MCF 10A (cell line): ENCODE data around the gene KRT80. TPM values are rescaled to one million over a fixed set of nuclear protein-coding genes. Genes with fewer than 3 reads are reported as not detected.

Source experiments
- BruUV-seq: library from RNA; stranded (reverse); fragments of 400-500 nt; replicated peaks from 2 replicates; lab custom pipeline; 2021; lab: Mats Ljungman, UMichigan
- CTCF ChIA-PET: fragments of 300-600 bp; sonication (Branson Sonifier 250); formaldehyde crosslinking; extraction: SDS; loops from one replicate; lab custom pipeline; 2021; ENCODE audit warnings: antibody characterized with exemption, inconsistent platforms; lab: Yijun Ruan, JAX
- POLR2A ChIA-PET: fragments of 300-600, 350-650 bp; sonication (Branson Sonifier 250); formaldehyde crosslinking; extraction: SDS; loops from one replicate; lab custom pipeline; 2020; ENCODE audit warnings: antibody characterized with exemption, inconsistent platforms; lab: Yijun Ruan, JAX
- DNase-seq: peaks from one replicate; pipeline ENCODE4 v3.0.0-alpha.2; 2018; ENCODE audit not compliant: unreplicated experiment
- H3K27ac Mint-ChIP-seq: one replicate; pipeline ENCODE4 v1.8.0; 2022; ENCODE audit warnings: mild to moderate bottlenecking, low read depth, mixed read lengths; ENCODE audit not compliant: unreplicated experiment
- H3K27me3 Mint-ChIP-seq: one replicate; pipeline ENCODE4 v1.8.0; 2022; ENCODE audit warnings: mixed read lengths; ENCODE audit not compliant: insufficient read depth, unreplicated experiment
- H3K36me3 Mint-ChIP-seq: one replicate; pipeline ENCODE4 v1.8.0; 2022; ENCODE audit warnings: mild to moderate bottlenecking, moderate library complexity, mixed read lengths; ENCODE audit not compliant: insufficient read depth, unreplicated experiment
- H3K4me1 Mint-ChIP-seq: one replicate; pipeline ENCODE4 v1.8.0; 2022; ENCODE audit warnings: mixed read lengths; ENCODE audit not compliant: insufficient read depth, unreplicated experiment
- H3K4me3 Mint-ChIP-seq: one replicate; pipeline ENCODE4 v1.8.0; 2022; ENCODE audit warnings: mild to moderate bottlenecking, moderate library complexity, mixed read lengths; ENCODE audit not compliant: unreplicated experiment
- H3K9me3 Mint-ChIP-seq: one replicate; pipeline ENCODE4 v1.8.0; 2022; ENCODE audit warnings: mixed read lengths; ENCODE audit not compliant: unreplicated experiment
- CTCF ChIP-seq: fragments of 200-600 bp; IDR thresholded peaks from one replicate; pipeline ENCODE4 v1.8.0; 2022; ENCODE audit warnings: antibody characterized with exemption, mild to moderate bottlenecking; ENCODE audit not compliant: unreplicated experiment
- intact Hi-C: fragments of 100-400 bp; cut with micrococcal nuclease; formaldehyde crosslinking; loops from 2 replicates; pipeline ENCODE4 v1.14.1; 2022
- total RNA-seq: library from RNA; stranded (reverse); gene quantifications from 2 replicates; pipeline ENCODE4 v1.2.3, GENCODE V29; 2022

KRT80 gene
- total RNA-seq, 1 experiment from 2014 or later: 27.4 TPM

GRCh38 chr12:52149182-52149641 is 42.6 kb downstream of the KRT80 start:
- no peak for DNase-seq
- no peak for TF ChIP-seq CTCF
- intact Hi-C loops: no loop called here
- ChIA-PET CTCF (interaction anchor here (0.5 to 13.9 kb wide), 8 partner anchors 9 to 831 kb away, joined by 3 to 313 read pairs (median 4); no protein-coding TSS in a partner anchor), POLR2A (interaction anchor here (0.6 to 13.5 kb wide), 12 partner anchors 8 to 726 kb away, joined by 3 to 373 read pairs (median 4); partner anchors contain the start of genes KRT5 and KRT6A)
- no peaks in the 10 kb centered on the region for H3K9me3 Mint-ChIP-seq
- no TSS peak for BruUV-seq
- no peaks in the 10 kb centered on the region for H3K36me3 Mint-ChIP-seq
- peak overlapping the region; percentile 97 for H3K27ac Mint-ChIP-seq
- H3K27me3 Mint-ChIP-seq: no peaks in the 10 kb centered on the region
- peaks cover 69% of the 10 kb centered on the region for H3K4me1 Mint-ChIP-seq
- no peak overlapping the region for H3K4me3 Mint-ChIP-seq

GRCh38 chr12:52148464-52149181 is 43.2 kb downstream of the KRT80 start:
- Mint-ChIP-seq H3K4me3 (no peak overlapping the region), H3K27me3 (no peaks in the 10 kb centered on the region), H3K27ac (peak overlapping the region; percentile 97), H3K4me1 (peaks cover 75% of the 10 kb centered on the region), H3K36me3 (no peaks in the 10 kb centered on the region), H3K9me3 (no peaks in the 10 kb centered on the region)
- TF ChIP-seq CTCF: no peak
- DNase-seq: peak; percentile 94
- no TSS peak for BruUV-seq
- ChIA-PET CTCF (interaction anchor here (0.8 to 13.9 kb wide), 9 partner anchors 8 to 730 kb away, joined by 3 to 313 read pairs (median 5); no protein-coding TSS in a partner anchor), POLR2A (interaction anchor here (0.6 to 13.5 kb wide), 19 partner anchors 9 to 801 kb away, joined by 3 to 373 read pairs (median 6); partner anchors contain the start of genes KRT18, KRT5, KRT6A and KRT7)
- intact Hi-C loops: no loop called here

GRCh38 chr12:52147964-52148463 is 43.8 kb downstream of the KRT80 start:
- ChIA-PET CTCF (interaction anchor here (0.9 to 13.9 kb wide), 10 partner anchors 8 to 730 kb away, joined by 3 to 313 read pairs (median 6); no protein-coding TSS in a partner anchor), POLR2A (interaction anchor here (0.7 to 13.5 kb wide), 26 partner anchors 7 to 900 kb away, joined by 3 to 373 read pairs (median 6); partner anchors contain the start of genes KRT18, KRT5, KRT6A and KRT6C)
- peak; percentile 66 for DNase-seq
- no peak for TF ChIP-seq CTCF
- no TSS peak for BruUV-seq
- H3K27me3 Mint-ChIP-seq: no peaks in the 10 kb centered on the region
- intact Hi-C loops: no loop called here
- no peaks in the 10 kb centered on the region for H3K36me3 Mint-ChIP-seq
- H3K9me3 Mint-ChIP-seq: no peaks in the 10 kb centered on the region
- H3K27ac Mint-ChIP-seq: peak overlapping the region; percentile 97
- H3K4me3 Mint-ChIP-seq: no peak overlapping the region
- H3K4me1 Mint-ChIP-seq: peaks cover 81% of the 10 kb centered on the region
